NCI-H146 treated with DMSO at 0.1 percent for 48 hours (cell line): ENCODE data around the gene MYLK2.
A peak's percentile ranks its signal among the peaks of the same experiment; 100 is the strongest.

ENCODE experiments used
- DNase-seq: peaks from one replicate; lab custom pipeline; 2025; ENCODE audit not compliant: unreplicated experiment; lab: John Stamatoyannopoulos, UW

Gene MYLK2

GRCh38 chr20:31835554-31835953, 16.4 kb downstream of the MYLK2 start:
- no peak for DNase-seq

- no peak for DNase-seq
These were observed 17.1 kb downstream of the MYLK2 start for GRCh38 chr20:31835977-31836852.

- DNase-seq = no peak
These were observed 17.9 kb downstream of the MYLK2 start for GRCh38 chr20:31836853-31837608.

GRCh38 chr20:31837896-31838397, 18.8 kb downstream of the MYLK2 start:
- no peak for DNase-seq

DNA sequence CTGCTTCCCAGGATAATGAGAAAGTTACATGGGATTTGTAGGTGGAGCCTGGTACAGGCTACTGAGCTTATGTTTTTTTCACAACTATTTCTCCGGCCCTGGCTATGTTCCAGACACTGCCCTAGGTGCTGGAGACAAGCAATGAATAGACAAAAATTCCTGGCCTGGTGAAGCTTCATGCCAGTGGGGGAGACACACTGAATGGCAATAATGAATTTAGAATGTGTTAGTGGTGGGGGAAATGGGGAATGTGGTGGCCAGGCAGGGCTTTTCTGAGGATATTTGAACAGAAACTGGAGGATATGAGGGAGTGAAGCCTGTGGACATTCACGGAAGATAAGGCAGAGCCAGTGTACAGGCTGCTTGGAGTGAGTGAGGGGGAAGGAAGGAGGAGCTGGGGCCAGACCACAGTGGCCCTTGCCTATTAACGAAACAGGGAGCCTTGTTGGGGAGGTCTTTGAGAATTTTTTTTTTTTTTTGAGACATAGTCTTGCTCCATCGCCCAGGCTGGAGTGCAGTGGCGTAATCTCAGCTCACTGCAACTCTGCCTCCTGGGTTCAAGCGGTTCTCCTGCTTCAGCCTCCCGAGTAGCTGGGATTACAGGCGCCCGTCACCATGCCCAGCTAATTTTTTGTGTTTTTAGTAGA, 19.6 kb downstream of the MYLK2 start:
- no peak for DNase-seq

- no peak for DNase-seq
These were observed 20.8 kb downstream of the MYLK2 start for GRCh38 chr20:31839782-31840487.

DNA sequence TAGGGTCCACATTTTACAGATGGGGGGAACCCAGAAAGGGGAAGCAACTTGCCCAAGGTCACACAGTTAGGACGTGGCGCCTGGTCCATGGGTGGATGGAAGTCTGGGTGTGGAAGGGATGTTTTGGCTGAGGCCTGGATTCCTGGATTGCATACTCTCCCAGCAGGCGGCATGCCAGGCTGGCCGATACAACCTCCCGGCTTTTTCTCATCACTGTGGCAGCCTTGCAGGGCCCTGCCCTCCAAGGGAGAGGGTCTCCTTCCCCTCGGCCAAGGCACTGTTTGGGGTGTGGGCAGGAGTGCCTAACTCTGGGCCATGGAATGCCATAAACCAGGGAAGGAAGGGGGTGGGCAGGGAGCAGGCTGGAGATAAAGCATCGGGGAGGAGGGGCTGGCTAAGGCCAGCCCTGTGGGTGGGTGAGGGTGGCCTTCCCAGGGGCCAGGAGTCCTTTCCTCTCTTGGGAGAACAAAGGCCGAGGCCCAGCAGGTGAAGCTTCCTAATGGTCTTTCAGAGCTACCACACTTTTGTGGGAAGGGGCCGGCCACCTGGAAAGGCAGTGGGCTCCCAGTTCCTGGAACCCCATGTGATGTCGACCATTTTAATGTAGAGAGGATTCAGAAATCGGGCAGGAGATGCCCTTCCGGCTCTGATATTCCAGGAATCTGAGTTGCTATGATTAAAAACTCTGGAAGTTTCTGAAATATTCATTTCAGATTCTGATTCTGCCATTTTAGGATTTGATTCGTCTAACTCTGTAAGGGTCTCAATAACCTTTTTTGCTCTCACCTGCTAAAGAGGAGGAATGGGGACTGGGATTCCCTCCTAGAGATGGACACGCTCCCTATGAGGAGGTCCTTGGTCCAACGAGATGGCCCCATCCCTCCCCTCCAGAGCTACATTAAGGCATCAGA, 22.0 kb downstream of the MYLK2 start:
- DNase-seq = no peak

GRCh38 chr20:31841928-31842327, 22.8 kb downstream of the MYLK2 start:
- no peak for DNase-seq

- no peak for DNase-seq
These were observed 23.5 kb downstream of the MYLK2 start for GRCh38 chr20:31842471-31843157.

DNA sequence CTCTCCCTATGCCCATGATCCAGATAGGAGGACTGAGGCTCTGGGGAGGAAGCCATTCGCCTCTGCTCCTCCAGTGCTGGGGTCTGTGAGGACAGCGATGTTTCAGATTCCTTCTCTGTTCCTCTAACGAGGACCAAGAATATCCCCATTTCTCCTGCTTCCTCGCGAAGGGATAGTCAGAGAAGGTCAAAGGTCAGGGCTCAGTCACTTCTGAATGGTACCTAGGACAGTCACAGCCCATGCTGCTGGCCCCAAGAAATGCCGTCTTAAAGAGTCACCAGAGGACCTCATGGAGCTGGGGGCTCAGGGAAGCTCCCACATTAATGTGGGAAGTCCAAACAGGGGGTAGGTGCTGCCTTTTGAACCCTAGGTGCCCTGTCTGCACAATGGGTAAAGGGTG, 24.1 kb downstream of the MYLK2 start:
- no peak for DNase-seq

GRCh38 chr20:31843881-31844280, 24.7 kb downstream of the MYLK2 start:
- DNase-seq = no peak

DNA sequence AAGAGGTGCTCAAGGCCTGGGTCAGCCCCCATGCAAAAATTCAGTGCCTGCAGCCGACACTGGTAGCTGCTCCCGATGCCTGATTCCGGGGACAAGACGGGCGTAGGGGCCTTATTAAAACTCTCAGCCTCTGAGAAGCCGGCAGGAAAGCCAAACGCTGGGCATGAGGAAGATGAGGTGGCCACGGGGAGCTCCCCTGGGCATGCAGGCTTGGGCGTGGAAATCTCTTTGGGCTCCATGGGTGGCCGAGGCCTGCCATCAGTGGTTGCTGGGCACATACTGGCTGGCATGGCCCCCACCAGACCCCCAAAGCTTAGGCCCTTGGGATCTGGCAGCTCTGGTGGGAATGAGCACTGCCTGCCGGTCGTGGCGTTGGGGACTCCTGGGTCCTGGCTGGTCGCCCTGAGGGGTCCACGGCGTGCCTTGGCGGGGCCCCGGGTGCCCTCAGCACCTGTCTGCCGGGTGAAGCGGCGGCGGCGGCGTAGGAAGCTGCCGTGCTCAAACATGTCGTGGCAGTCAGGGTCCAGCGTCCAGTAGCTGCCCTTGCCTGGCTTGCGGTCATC, 25.7 kb downstream of the MYLK2 start:
- DNase-seq = no peak

GRCh38 chr20:31845300-31845863, 26.2 kb downstream of the MYLK2 start, which contains the start of gene FOXS1:
FOXS1 (minus strand) TSS chr20:31845604; CDS start chr20:31845542, 62 bp downstream.
- no peak for DNase-seq

DNA sequence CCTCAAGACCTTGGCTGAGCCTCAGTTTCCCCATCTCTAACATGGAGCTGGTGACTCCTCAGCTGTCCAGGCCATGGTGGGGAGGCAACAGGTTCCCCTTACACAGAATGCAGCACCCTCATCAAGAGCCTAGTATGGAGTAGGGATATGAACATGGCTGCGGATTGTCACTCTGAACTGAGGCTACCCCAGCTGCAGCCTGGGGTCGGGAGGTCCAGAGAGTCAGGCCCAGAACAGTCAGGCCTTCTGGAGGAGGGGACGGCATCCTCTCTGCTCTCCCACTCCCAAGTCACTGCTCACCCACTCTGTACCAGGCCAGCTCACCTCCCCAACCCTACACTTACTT, 27.6 kb downstream of the MYLK2 start:
- DNase-seq = no peak

- no peak for DNase-seq
These were observed 29.2 kb downstream of the MYLK2 start for GRCh38 chr20:31848088-31848999.

DNA sequence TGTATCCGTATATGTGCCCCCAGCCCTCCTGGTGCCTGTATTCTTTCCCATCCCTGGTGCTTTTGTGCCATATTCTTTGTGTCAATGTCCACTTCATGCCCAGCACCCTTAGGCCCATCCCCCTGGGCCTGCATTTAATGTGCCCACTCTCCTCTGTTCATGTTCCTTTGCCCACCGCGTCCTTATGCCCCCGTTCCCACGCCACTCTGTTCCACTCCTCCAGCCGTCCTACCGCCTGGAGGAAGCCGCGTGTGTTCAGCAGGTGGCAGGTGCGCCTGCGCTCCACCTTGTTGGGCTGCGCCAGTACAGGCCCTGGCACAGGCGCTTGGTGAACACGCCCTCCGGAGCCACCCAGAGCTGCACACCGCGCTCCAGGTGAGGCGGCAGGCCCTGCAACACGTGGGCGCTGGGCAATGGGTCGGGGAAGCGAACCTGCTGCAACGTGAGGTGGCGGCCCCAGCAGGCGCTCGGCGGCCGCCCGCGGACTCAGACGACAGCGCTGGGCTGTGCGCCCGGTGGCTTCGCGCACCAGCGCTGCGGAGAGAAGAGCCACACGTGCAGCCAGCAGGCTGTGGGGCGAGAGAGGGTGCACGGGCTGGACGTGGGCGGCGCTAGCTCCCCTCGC, 30.3 kb downstream of the MYLK2 start:
- peak; percentile 84 for DNase-seq
